ENCODE data around the gene TMEM59.

TMEM59 gene

GRCh38 chr1:53979712-53980450 lies 73.1 kb downstream of the TMEM59 start:
- no peak for DNase-seq

Measured in stimulated activated CD4-positive, alpha-beta T cell treated with anti-CD3 and anti-CD28 coated beads, Interleukin-15, amount 100 ng/mL, for 24 hours (primary cell).